HepG2 (cell line): ENCODE results near the gene SMTN. TPM values are rescaled to one million over a fixed set of nuclear protein-coding genes. Genes with fewer than 3 reads are reported as not detected.
A peak's percentile ranks its signal among the peaks of the same experiment; 100 is the strongest.

Experiments used
- ATAC-seq: fragments of 200-7000 bp; cut with Tn5 transposase; 3 replicates; pipeline ENCODE4 v1.9.1; 2020; ENCODE audit warnings: mild to moderate bottlenecking, moderate library complexity
- BruUV-seq: library from RNA; stranded (reverse); fragments of 400-500 nt; replicated peaks from 2 replicates; lab custom pipeline; 2021; lab: Mats Ljungman, UMichigan
- CTCF ChIA-PET: fragments of 300-600 bp; formaldehyde crosslinking; extraction: SDS; loops from one replicate; lab custom pipeline; 2021; ENCODE audit warnings: low total read pairs, inconsistent platforms, low intra/inter-chr PET ratio; lab: Yijun Ruan, JAX
- POLR2A ChIA-PET: fragments of 350-600 bp; sonication (Branson Sonifier 250); formaldehyde crosslinking; loops from one replicate; lab custom pipeline; 2020; ENCODE audit warnings: antibody characterized with exemption, inconsistent platforms; lab: Yijun Ruan, JAX
- DNase-seq: peaks from one replicate; pipeline ENCODE4 v3.0.0-alpha.2; 2015; ENCODE audit warnings: low spot score
- FAIRE-seq: peaks from 3 replicates; lab custom pipeline; 2011; peaks lifted over from hg19 to GRCh38; lab: Jason Lieb, UNC
- H2AFZ ChIP-seq: one replicate; pipeline ENCODE4 v1.6.1; 2011; ENCODE audit warnings: low read length, inconsistent platforms
- H3K27ac ChIP-seq: fragments of 300-600 bp; 3 replicates; pipeline ENCODE4 v1.8.0; 2011; ENCODE audit warnings: mixed run types, mild to moderate bottlenecking, mixed read lengths, low read length, inconsistent platforms; ENCODE audit not compliant: insufficient read depth; ENCODE audit errors: extremely low read length
- H3K27me3 ChIP-seq, 2 experiments: fragments of 200-600 bp in 1 of 2; 2 replicates in 1 of 2; 3 replicates in 1 of 2; pipeline versions ENCODE4 v1.6.0 to v1.8.0; 2011; ENCODE audit warnings: low read length in 2 of 2, mild to moderate bottlenecking in 2 of 2, moderate library complexity in 2 of 2, inconsistent platforms in 1 of 2; ENCODE audit not compliant: insufficient read depth in 2 of 2, control insufficient read depth in 1 of 2
- H3K36me3 ChIP-seq, 2 experiments: fragments of 200-600 bp in 1 of 2; replicated peaks in 1 of 2; 2 replicates in 1 of 2; 3 replicates in 1 of 2; pipeline versions ENCODE4 v1.5.1 to v1.8.0; 2011; ENCODE audit warnings: low read length in 2 of 2, inconsistent platforms in 1 of 2; ENCODE audit not compliant: insufficient read depth in 2 of 2, control insufficient read depth in 1 of 2
- H3K4me1 ChIP-seq: 2 replicates; pipeline ENCODE4 v1.5.1; 2012; ENCODE audit warnings: low read length, inconsistent platforms; ENCODE audit not compliant: insufficient read depth
- H3K4me2 ChIP-seq: 2 replicates; pipeline ENCODE4 v1.6.0; 2011; ENCODE audit warnings: low read depth, low read length, inconsistent platforms
- H3K4me3 ChIP-seq, 3 experiments: fragments of 200-600 bp in 1 of 3; sonication (generic), shearing (Covaris generic) in 1 of 3; replicated peaks in 1 of 3; 2 replicates each; pipeline ENCODE4 v1.5.1; 2011 to 2016; ENCODE audit warnings: low read length in 3 of 3, inconsistent platforms in 2 of 3, low read depth in 2 of 3, mild to moderate bottlenecking in 2 of 3, control low read depth in 1 of 3, mixed read lengths in 1 of 3; ENCODE audit not compliant: insufficient read depth in 1 of 3
- H3K79me2 ChIP-seq: one replicate; pipeline ENCODE4 v1.6.1; 2011; ENCODE audit warnings: low read length, inconsistent platforms; ENCODE audit not compliant: insufficient read depth
- H3K9ac ChIP-seq: 2 replicates; pipeline ENCODE4 v1.6.0; 2011; ENCODE audit warnings: mild to moderate bottlenecking, low read depth, low read length, inconsistent platforms; ENCODE audit not compliant: insufficient read depth
- H3K9me3 ChIP-seq: 2 replicates; pipeline ENCODE4 v1.5.1; 2012; ENCODE audit warnings: mild to moderate bottlenecking, low read length
- H4K20me1 ChIP-seq: 2 replicates; pipeline ENCODE4 v1.6.0; 2011; ENCODE audit warnings: inconsistent platforms, mild to moderate bottlenecking, low read length, moderate library complexity; ENCODE audit not compliant: insufficient read depth
- TIGD3 ChIP-seq: sonication (generic); formaldehyde crosslinking; IDR thresholded peaks from 2 replicates; pipeline ENCODE4 v1.5.1; 2020; ENCODE audit warnings: mild to moderate bottlenecking, missing genetic modification reagents, borderline replicate concordance
- YEATS2 ChIP-seq: sonication (generic); formaldehyde crosslinking; IDR thresholded peaks from 2 replicates; pipeline ENCODE4 v1.4.0; 2020; ENCODE audit warnings: missing genetic modification reagents, borderline replicate concordance
- ZBTB8A ChIP-seq: sonication (generic); formaldehyde crosslinking; IDR thresholded peaks from 2 replicates; pipeline ENCODE4 v1.4.0; 2020; ENCODE audit warnings: mild to moderate bottlenecking, low read depth, missing genetic modification reagents, borderline replicate concordance
- ZFP90 ChIP-seq: sonication (generic); formaldehyde crosslinking; IDR thresholded peaks from 2 replicates; pipeline ENCODE4 v1.8.0; 2022; ENCODE audit warnings: missing genetic modification reagents, mild to moderate bottlenecking, inconsistent platforms, borderline replicate concordance
- ZMYM3 ChIP-seq: sonication (generic); formaldehyde crosslinking; IDR thresholded peaks from 2 replicates; pipeline ENCODE4 v1.5.1; 2020; ENCODE audit warnings: mild to moderate bottlenecking, missing genetic modification reagents
- ZNF629 ChIP-seq: sonication (generic); formaldehyde crosslinking; conservative IDR thresholded peaks from 2 replicates; pipeline ENCODE4 v1.5.0; 2020; ENCODE audit warnings: missing genetic modification reagents
- ZNF780A ChIP-seq: sonication (generic); formaldehyde crosslinking; IDR thresholded peaks from 2 replicates; pipeline ENCODE4 v1.8.0; 2022; ENCODE audit warnings: mild to moderate bottlenecking, missing genetic modification reagents, moderate library complexity
- WGBS: methylation state at CpG from one replicate; pipeline ENCODE4 v1.1.6; 2017; ENCODE audit warnings: low lambda C conversion rate; 5-methylcytosine and 5-hydroxymethylcytosine counted together
- in situ Hi-C: cut with HindIII; loops from 2 replicates; pipeline ENCODE4 v1.10.0; 2017; ENCODE audit warnings: low pct_unique_long_range_greater_than_20kb; ENCODE audit not compliant: extremely low pct_ligation_motif_present
- intact Hi-C: fragments of 100-400 bp; cut with micrococcal nuclease; formaldehyde crosslinking; loops from one replicate; pipeline ENCODE4 v1.10.0; 2022; ENCODE audit not compliant: unreplicated experiment
- polyA plus RNA-seq, 8 experiments: library from polyadenylated mRNA; depleted of rRNA in 3 of 8; stranded (reverse) in 7 of 8; unstranded in 1 of 8; fragments of >200 nt; fragmentation: Illumina TruSeq in 4 of 8; extraction: Trizol in 4 of 8; gene quantifications; 2 replicates each; pipeline versions ENCODE4 v1.2.1 to v1.2.3, GENCODE V29; 2011 to 2016; ENCODE audit warnings: low read depth in 4 of 8, missing spikeins in 1 of 8, mixed read lengths in 1 of 8; ENCODE audit not compliant: insufficient read depth in 1 of 8
- total RNA-seq, 5 experiments: library from RNA; depleted of rRNA; stranded (reverse); fragments of >200 nt; fragmentation: Illumina TruSeq; extraction: Trizol; gene quantifications; 2 replicates each; pipeline ENCODE4 v1.2.3, GENCODE V29; 2016; ENCODE audit warnings: low read depth in 1 of 5

SMTN gene
- total and polyA plus RNA-seq, 2 of the 13 experiments (the other 11 are each of a cell fraction or from before 2014, with no cell fraction given), result 14.7 to 26.1 TPM

DNA sequence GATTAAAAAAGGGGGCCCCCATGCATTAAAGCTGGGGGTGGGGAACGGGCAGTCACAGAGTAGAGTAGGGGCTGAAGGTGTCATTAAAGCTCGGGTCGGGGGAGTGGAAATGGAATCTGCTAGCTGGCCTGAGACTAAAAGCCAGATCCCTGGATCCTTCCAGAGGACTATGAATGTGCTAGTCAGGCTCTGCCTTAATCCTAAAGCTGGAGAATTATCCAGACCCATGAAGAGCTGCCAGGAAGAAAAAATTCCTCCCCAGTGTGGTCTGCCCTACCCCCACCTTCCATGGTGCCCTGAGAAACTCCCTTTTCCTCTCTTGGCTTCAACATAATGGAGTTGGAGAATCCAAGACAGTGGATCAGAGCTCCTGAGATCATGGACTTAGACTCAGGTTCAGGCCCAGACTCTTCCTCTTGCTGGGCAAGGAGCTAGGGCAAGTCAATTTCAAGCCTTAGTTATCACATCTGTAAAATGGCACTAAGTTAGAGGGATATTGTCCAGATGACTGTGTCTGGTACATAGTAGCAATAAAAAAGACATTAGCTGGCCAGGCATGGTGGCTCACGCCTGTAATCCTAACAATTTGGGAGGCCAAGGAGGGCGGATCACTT is 24.0 kb upstream of the SMTN start:
- no peak overlapping the region for H3K27ac ChIP-seq
- in situ Hi-C loops, result no loop called here
- H3K4me3 ChIP-seq, result no peak overlapping the region
- ATAC-seq (no peak), FAIRE-seq (no peak), DNase-seq (no peak)
- no peak overlapping the region for H2AFZ ChIP-seq
- no peaks in the 10 kb centered on the region for H3K27me3 ChIP-seq
- H4K20me1 ChIP-seq, result no peaks in the 10 kb centered on the region
- no peak overlapping the region for H3K4me2 ChIP-seq
- peaks cover 63% of the 10 kb centered on the region for H3K4me1 ChIP-seq
- H3K9me3 ChIP-seq, result no peaks in the 10 kb centered on the region
- no peaks in the 10 kb centered on the region for H3K79me2 ChIP-seq
- POLR2A ChIA-PET, result interaction anchor here (0.9 to 3.8 kb wide), 6 partner anchors 10 to 88 kb away, joined by 3 to 29 read pairs (median 18); partner anchors contain the start of genes MORC2, SMTN and TUG1
- no peak overlapping the region for H3K9ac ChIP-seq
- 85% methylated on average over 5 of the region's 5 CpGs for WGBS
- no TSS peak for BruUV-seq
- CTCF ChIA-PET, result no interaction called here
- H3K36me3 ChIP-seq, result no peaks in the 10 kb centered on the region
- intact Hi-C loops, result loop anchor here (5.0 kb wide), 1 partner anchor 90 kb away; the partner anchor contains the start of genes MORC2 and TUG1
- TF ChIP-seq ZNF780A (CRISPR knock-in tag) (no peak), ZMYM3 (CRISPR knock-in tag) (peak; percentile 49; the same call in 1 of the 2 replicates), ZNF629 (CRISPR knock-in tag) (peak; percentile 74), ZFP90 (CRISPR knock-in tag) (0 out of 2 replicates have a peak, but pooled peaks have one; percentile 42), TIGD3 (CRISPR knock-in tag) (no peak), YEATS2 (CRISPR knock-in tag) (no peak), ZBTB8A (no peak)
